Measurements from ENCODE around the gene COL19A1. TPM values are rescaled to one million over a fixed set of nuclear protein-coding genes. Genes with fewer than 3 reads are reported as not detected.
"Not testable (repeated sequence)": the region's sequence is repeated elsewhere in the genome, so short reads cannot be mapped to it uniquely, and the experiment has no call there.

COL19A1 gene
- total RNA-seq = 2.0 TPM
- long read RNA-seq, partial matches to known transcripts = 0 of 2 reads
- long read RNA-seq, other reads (novel, unspliced or antisense) = 1 of 2 reads

DNA sequence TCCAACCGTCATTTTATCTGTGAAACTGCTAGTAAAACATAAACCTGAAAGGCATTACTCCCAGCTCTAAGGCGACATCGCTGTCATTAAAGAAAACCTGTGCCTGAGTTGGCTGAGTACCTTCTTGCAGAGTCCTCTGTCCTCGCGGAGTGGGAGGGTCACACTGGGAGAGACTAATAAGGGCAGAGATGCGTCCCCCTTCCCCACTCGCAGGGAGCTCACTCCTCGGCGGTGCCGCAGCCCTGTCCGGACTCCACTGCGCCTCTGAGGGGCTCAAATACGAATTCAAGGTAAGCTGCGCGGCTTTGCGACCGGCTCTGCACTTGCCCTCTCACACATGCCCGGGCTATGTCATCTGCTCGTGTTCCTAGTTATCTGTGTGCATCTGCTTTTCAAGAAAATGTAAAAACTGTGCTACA, at the start of gene COL19A1:
TSS of gene COL19A1 (plus strand) at position 206 of the 419 bp plus-strand sequence. CDS start 13,012 bp downstream, outside the sequence.
- ATAC-seq (ENCODE audit: poor library complexity) (peak; percentile 74), DNase-seq (peak; percentile 46)
- intact Hi-C loops (cut with DNase I) = no loop called here

DNA sequence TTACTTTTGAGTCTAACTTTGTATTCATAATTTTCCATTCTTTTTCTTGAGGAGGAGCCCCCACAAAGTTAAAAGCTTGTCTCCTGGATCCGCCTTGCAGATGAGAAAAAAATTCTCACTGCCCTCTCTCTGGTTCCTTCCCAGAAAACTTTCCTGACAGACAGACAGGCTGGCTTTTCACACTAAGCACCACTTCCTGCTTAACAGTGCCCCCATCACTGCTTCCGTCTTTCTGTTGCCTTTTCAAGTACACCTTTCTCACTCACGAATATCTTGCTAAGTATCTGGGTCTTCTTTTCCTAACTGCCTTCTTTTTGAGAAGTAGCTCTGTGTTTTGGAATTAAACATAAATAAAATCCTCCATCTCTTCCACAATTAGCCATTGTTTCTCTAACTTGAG, 49.8 kb upstream of the COL19A1 start:
- intact Hi-C loops (cut with DNase I) = no loop called here
- ATAC-seq (ENCODE audit: poor library complexity) = no peak
- DNase-seq = no peak

DNA sequence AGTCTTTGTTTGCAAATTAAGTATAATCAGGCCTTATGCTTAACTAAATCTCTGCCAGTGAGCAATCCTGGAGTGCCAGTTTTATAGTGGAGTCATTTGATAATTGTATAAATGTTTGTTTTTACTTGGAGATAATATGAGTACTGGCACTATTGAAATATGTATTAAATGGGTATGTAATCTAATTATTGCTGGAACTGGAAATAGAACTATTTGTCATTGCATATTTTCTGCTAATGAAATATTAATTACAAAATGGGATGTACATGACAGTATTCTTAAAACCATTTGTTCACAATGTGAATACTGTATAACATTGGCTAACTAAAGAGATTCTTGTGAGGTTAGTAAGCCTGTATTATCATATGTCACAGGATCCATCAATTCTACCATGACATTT, 49.0 kb upstream of the COL19A1 start:
- no peak for DNase-seq
- ATAC-seq (ENCODE audit: poor library complexity) = no peak
- intact Hi-C loops (cut with DNase I) = no loop called here

DNA sequence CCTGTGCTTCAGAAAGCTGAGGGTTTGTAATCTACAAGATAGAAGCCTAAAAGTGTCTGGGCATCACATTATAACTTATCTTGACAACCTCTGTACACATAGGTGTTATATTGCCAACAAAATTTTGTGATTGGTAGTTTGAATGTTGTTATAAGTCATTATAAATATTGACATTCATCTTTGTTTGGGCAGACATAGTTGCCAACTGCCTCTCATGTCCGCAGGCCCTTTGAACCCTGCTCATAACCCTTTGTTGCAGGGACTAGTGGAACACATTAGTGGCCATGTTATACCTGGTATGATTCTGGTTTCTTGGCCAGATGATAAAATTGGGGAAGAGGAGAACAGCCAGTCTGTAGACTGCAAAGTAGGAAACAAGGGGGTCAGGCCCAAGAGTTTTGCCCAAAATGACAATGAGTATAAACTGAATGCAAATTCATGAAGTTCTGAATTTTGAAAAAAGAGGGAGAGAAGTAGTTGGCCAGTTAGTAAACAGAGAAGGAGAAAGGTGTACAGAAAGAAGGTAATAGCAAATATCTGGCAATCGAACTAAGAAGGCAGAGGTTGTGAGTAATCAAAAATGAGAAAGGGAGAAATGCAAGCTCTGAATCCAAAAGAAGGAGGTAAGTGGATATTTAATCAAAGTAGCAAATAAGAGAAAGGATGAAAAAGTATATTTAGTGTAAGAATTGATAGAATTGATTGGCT, 48.0 kb upstream of the COL19A1 start:
- intact Hi-C loops (cut with DNase I) = no loop called here

DNA sequence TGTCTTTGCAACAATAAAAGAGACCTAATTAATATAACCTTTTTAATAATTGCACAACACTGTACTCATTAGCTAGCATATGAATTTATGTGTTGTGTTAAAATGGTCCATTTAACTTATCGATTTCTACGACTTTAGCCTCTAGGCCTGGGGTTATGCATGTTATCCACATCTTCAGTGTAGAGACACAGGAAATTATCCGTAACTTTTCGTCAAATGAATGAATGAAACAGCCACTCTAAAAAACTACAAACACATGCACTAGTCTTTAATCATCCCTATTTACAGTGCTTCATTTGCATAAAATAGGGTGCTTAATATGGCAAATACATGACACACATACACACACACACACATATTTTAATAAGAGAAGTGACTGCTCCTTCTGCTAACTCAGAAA, 47.2 kb upstream of the COL19A1 start:
- DNase-seq = no peak
- ATAC-seq (ENCODE audit: poor library complexity) = no peak
- intact Hi-C loops (cut with DNase I) = no loop called here

More for the DNA sequence above, 48.0 kb upstream of the COL19A1 start:
- no peak for ATAC-seq (ENCODE audit: poor library complexity)
- DNase-seq = no peak

DNA sequence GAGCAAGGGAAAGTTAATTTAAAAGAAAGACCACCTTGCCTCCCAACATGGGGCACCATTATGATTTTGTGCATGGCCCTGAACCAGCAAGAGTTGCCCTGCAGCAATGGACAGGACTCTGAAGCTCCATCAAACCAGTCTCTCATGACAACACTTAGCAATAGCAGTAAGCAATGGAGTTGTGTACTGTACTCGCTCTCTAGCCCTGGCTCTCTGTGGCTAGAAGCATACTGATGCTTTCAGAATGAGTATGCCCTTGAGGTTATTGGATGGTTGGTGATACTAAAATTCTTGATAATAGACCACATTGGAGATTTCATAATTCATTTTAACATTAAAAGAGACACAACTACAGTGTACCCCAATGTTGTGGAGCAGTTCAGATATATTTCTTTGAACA, 46.3 kb upstream of the COL19A1 start:
- intact Hi-C loops (cut with DNase I) = no loop called here
- DNase-seq (no peak), ATAC-seq (ENCODE audit: poor library complexity) (no peak)

DNA sequence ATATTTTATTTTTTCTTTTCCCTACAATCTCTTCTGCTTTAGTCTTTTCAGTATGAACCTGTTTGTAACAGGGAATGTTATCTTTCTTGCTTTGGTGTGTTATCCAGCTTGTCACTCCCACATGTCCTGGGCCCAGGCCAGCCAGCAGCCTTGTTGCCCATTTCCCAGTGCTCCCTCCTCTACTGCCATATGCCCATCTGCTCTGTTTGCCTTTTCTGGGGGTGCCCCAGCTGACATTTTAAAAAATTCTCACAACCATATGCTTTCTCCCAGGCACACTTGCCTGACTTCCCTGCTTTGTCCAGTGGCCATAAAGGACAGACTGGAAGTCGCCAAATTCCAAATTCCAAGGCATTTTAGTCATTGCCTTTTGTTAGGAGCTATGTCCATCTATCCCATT, 45.9 kb upstream of the COL19A1 start:
- intact Hi-C loops (cut with DNase I) = no loop called here
- ATAC-seq (ENCODE audit: poor library complexity) = no peak
- DNase-seq = no peak

DNA sequence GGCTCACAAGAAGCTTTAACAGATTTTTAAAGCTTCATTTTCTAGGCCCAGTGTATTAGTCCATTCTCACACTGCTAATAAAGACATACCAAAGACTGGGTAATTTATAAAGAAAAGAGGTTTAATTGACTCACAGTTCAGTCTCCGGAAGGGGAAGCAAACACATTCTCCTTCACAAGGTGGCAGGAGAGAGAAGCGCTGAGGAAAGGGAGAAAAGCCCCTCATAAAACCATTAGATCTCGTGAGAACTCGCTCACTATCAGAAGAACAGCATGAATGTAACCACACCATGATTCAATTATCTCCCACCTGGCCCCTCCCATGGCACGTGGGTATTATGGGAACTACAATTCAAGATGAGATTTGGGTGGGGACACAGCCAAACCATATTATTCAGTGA, 42.0 kb upstream of the COL19A1 start:
- DNase-seq; ATAC-seq (ENCODE audit: poor library complexity); intact Hi-C loops (cut with DNase I): not testable (repeated sequence)

DNA sequence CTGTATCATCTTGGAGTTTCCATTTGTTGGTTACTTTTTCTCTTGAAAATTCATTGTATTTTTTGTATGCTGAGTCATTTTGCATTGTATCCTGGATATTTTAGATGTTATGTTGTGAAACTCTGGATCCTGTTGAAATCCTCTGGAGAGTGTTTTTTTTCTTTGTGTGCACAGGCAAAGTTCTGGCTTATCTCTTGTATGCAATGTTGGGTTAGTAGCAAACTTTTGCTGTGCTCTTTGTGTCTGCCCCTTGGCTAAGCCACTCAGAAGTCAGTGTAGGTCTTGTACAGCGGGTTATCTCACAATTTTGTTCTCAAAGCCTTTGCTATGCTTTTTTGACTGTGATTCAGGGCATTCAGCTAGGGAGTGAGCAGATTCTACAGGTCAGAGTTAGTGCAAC, 40.5 kb upstream of the COL19A1 start:
- no peak for ATAC-seq (ENCODE audit: poor library complexity)
- intact Hi-C loops (cut with DNase I) = no loop called here

DNA sequence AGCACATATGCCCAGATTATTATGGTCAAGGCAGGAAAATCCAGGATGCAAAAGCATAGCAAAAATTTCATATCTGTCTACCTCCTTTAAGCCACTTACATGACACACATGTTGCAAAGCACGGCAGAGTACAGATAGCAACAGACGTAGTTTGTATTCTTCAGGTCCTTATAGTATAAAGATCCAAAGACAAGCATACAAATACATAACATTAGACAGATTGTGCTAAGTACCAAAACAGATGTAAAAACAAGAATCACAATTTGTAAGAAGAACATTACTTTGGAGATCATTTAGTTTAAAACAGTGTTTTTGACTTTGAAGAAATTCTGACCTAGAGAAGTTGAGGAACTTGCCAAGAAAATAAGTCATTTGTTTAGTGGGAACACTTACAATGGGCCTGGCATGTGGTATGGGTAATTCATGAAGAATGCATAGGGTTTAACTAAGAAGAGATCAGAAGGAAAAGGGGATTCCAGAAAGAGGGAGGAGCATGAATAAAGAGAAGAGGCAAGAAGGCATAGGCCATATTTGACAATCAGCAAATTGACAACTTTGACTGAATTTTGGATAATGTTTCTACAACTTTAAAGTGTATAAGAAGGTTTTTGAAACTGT, 39.0 kb upstream of the COL19A1 start:
- no peak for DNase-seq
- ATAC-seq (ENCODE audit: poor library complexity) = no peak
- intact Hi-C loops (cut with DNase I) = no loop called here

More for the DNA sequence above, 40.5 kb upstream of the COL19A1 start:
- DNase-seq = no peak

DNA sequence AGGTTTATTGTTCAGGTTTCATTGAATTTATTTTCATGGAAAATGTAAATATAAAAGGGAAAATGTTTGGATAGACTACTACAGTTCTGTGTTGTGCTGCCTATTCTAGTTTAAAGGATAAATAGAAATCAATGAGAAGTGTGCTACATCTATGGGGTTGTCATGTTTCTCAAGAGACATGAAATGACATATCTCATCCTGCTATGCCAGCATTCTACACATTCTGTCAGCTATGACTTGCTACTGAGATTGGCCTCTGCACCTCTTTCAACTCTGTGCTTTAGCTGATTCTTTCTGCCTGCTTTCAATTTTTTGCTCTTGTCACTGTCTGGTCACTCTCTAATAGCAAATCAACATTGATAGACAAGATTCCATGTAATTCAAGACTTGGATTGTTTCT, 33.8 kb upstream of the COL19A1 start:
- intact Hi-C loops (cut with DNase I) = no loop called here
- ATAC-seq (ENCODE audit: poor library complexity) (no peak), DNase-seq (no peak)

DNA sequence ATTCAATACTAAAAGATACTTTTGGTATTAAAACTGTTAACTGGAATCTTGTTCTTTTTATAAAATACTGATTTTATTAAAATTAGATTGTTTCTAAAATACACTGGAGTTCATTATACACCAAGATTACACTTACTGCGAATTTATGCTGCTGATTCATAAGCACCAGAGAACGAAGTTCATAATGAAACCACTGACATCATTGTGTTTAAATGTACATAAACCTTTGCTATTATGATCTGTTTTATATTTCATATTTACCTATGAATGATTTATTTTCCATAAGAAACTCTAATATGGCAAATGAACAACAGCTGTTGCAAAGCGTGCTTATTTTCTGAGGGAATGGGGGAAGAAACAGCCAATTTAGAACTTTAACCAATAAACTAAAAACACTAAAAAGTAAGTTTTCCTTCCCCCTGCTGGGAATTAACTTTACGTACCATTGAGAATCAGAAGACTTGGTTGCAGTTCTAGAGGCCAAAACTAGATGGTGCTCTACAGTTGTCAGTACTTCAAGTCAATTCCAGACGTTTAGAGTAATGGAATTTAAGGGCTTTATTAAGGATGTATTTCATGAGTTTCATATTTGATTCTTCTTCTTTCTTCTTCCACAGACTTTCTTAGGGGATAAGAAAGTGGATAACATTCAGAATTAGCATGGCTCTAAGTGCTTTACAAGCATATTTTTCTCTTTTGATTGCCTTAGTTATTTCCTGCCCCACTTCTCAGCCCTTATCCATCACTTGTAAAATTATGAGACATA, 30.8 kb upstream of the COL19A1 start:
- DNase-seq (no peak), ATAC-seq (ENCODE audit: poor library complexity) (peak; percentile 56)
- intact Hi-C loops (cut with DNase I) = loop anchor here (2.0 kb wide), 1 partner anchor 273 kb away; no protein-coding TSS in a partner anchor

DNA sequence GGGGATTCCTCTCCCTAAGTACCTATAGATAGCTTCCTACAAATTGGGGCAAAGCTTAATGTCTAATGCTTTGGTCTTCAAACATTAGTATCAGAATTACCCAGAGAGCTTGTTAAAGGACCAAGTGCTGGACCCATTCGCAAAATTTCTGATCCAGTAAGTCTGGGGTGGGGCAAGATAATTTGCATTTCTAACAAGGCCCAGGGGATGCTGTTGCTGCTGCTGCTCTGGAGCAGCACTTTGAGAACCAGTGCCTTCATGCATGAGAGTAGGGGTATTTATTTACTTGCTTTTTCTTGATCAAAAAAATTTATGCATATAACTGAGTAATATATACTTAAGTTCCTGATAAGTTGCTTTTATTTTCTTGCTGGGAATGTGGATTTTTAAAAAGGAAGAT, 24.5 kb upstream of the COL19A1 start:
- ATAC-seq (ENCODE audit: poor library complexity) (no peak), DNase-seq (no peak)
- intact Hi-C loops (cut with DNase I) = no loop called here

DNA sequence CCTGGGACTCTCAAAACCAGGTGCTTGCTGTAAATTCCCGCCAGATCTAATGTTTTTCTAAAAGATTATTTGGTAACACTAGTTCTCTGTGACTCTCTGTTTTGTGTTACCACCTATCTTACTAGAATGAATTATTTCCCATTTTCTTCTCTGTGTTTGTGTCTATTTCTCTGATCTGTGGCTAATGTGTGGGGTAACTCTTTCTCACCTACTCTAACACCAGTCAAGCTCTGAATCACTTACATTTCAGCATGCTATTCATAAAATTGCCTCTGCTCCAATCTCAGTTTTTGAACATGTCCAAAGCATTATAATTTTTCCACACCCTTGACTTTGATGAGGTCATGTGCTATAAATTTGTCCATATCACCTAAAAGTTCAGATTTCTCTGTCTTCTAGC, 23.2 kb upstream of the COL19A1 start:
- no peak for ATAC-seq (ENCODE audit: poor library complexity)
- intact Hi-C loops (cut with DNase I) = no loop called here
- no peak for DNase-seq

DNA sequence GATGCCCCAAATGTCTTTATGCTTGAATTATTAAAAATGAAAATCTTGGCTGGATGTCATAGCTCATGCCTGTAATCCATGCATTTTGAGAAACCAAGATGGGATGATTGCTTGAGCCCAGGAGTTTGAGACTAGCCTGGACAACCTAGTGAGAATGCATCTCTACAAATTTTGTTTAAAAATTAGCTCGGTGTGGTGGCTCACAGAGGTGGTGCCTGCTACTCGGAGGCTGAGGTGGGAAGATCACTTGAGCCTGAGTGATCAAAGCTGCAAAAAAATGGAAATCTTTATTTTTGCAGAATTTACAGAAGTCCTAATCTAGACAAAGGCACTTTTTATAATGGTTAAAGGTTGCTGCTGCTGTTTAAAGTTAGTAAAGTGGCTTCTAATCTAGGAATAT, 20.0 kb upstream of the COL19A1 start:
- DNase-seq (no peak), ATAC-seq (ENCODE audit: poor library complexity) (no peak)

DNA sequence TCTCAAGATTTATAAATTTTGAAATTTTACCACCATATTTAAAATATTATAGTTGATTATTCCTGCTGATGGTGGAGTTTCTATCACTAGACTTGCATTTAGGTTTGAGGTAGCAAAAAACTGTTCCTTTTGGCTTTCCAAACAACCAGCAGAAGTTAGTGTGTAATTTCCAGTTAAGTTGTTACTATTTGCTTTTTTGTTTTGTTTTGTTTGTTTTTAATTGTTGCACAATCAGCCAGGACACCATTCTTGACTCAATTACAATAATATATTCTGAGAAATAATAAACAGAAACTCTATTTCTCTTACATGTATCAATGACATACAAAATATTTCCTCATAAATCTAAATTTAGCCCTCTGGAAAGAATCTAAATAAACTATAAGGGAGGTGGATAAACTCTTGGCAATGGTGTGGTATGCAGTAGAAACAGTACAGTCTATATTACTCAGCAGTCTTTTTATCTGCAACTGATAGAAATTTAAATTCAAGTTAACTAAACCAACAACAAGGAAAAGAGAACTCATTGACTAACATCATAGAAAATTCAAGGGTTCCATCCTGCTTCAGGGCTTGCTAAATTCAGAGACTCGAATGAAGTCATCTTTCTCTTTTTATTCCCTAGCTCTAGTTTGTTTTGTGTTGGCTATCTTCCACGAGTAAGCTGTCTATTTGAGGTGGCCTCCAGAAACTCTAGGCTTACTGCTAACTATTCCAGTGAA, 19.4 kb upstream of the COL19A1 start:
- ATAC-seq (ENCODE audit: poor library complexity) (no peak), DNase-seq (no peak)
- intact Hi-C loops (cut with DNase I) = no loop called here

More for the DNA sequence above, 20.0 kb upstream of the COL19A1 start:
- intact Hi-C loops (cut with DNase I) = no loop called here

DNA sequence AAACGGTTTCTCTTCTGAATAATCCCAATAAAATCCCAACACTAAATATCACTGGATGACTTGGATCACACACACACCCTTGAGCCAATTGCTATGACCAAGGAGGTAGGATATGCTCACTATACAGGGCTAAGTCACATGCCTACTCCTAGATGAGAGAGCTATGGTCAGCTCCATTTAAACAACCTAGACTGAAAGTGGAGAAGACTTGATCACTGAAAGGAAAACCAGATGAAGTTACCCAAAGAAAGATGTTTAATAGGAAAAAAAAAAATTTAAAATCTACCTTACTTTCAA, 18.9 kb upstream of the COL19A1 start:
- ATAC-seq (ENCODE audit: poor library complexity) (no peak), DNase-seq (no peak)
- intact Hi-C loops (cut with DNase I) = no loop called here

DNA sequence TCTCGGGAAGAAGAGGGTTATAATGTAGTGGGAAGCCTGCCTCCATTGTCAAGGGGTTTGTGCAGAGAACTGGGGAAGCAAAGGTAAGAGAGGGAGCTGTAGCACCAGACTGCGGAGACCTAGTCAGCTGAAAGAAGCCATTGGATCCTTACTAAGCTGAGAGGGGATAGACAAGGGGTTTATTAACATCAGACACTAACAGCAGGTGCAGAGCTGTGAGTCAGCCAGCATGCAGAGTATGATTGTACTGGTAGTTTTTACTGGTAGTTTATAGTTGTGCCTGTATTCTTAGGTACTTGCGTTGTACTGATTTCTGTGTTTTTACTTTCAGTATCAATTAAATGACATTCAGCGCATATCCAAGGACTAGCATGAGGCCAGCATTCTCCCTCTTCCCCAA, 17.8 kb upstream of the COL19A1 start:
- DNase-seq = no peak
- ATAC-seq (ENCODE audit: poor library complexity) = no peak
- intact Hi-C loops (cut with DNase I) = no loop called here

DNA sequence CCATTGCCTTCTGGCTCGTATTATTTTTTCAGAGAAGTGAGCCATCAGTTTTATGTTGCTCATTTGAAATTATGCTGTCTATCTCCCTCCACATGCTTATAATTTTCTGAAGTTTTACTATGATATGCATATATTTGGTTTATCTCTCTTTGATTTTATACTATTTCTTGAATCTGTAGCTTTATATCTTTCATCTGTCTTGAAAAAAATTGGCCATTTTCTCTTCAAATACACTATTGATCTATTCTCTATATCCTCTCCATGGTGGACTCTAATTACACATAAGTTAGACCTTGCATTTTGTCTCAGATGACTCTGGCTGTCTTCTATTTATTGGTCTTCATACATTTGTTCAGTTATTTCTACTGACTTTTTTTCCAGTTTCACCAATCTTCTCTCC, 13.7 kb upstream of the COL19A1 start:
- no peak for DNase-seq
- no peak for ATAC-seq (ENCODE audit: poor library complexity)
- intact Hi-C loops (cut with DNase I) = no loop called here
